Measurements from ENCODE around the gene DDT. TPM values are rescaled to one million over a fixed set of nuclear protein-coding genes. Genes with fewer than 3 reads are reported as not detected.
"Not testable (repeated sequence)": the region's sequence is repeated elsewhere in the genome, so short reads cannot be mapped to it uniquely, and the experiment has no call there.

The DDT gene
- total RNA-seq, 1 experiment from 2014 or later, result 42.0 TPM

DNA sequence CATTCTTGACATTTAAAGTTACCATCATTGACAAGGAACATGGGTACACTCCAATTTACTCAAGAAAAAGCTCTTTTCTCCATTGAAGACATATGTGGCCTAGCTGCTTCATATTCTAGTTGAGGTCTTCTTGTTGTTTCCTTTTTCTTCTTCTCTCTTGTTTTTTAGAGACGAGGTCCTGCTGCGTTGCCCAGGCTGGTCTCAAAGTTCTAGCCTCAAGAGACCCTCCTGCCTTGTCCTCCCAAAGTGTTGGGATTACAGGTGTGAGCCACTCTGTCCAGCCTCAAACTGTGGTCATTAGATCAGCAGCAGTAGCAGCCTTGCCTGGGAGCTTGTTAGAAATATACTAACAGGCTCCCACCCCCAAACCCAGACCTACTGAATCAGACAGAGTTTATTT, 18.8 kb upstream of the DDT start:
- H2AFZ ChIP-seq; POLR2A ChIA-PET (ENCODE audit: unreplicated experiment); H3K4me3 ChIP-seq; H3K27ac ChIP-seq; H3K36me3 ChIP-seq (ENCODE audit: low read depth); DNase-seq; H4K20me1 ChIP-seq (ENCODE audit: insufficient read depth); H3K79me2 ChIP-seq (ENCODE audit: low read depth); H3K27me3 ChIP-seq (ENCODE audit: insufficient read depth, low read depth); BruUV-seq (replicated peaks); H3K9me3 ChIP-seq (ENCODE audit: insufficient read depth, low read depth); H3F3A ChIP-seq (ENCODE audit: insufficient read depth, low read depth); H3K9me2 ChIP-seq (ENCODE audit: insufficient read depth); intact Hi-C loops (cut with micrococcal nuclease; ENCODE audit: unreplicated experiment); CTCF ChIA-PET; H3K4me1 ChIP-seq (replicated peaks; ENCODE audit: insufficient read depth); H3K4me2 ChIP-seq: not testable (repeated sequence)

DNA sequence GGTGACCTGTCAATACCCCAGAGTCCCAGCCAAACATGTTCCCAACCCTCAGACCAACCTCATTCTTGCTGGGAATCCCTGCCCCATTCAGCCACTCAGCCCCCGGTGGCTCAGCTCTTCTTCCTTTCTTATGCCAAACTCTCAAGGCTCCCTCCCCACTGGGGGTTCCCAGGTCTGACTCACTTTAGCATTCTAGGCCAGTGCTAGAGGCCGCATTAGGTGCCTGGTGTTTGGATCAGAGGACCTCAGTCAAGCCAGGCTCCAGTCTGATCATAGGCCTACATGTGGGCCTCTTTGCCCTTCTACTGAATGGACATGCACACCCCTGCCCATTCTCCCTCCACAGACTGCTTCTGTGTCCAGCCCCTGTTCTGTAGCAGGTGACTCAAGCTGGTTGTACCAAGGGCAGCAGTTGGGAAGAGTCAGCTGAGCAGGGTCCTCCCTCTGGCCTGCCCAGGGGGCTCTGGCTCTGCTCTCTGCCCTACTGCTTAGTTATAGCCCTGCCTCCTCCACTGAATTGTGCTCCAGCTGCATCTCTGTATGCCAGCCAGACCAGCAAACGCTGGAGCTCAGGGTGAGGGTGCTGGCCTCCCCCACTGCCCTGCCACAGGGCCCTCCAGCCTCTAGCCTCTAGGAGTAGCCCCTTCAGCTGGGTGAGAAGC, 15.5 kb upstream of the DDT start:
- H3K27me3 ChIP-seq (ENCODE audit: insufficient read depth, low read depth); H3K36me3 ChIP-seq (ENCODE audit: low read depth); H3K9me2 ChIP-seq (ENCODE audit: insufficient read depth); intact Hi-C loops (cut with micrococcal nuclease; ENCODE audit: unreplicated experiment); H3K4me2 ChIP-seq; H3K79me2 ChIP-seq (ENCODE audit: low read depth); H2AFZ ChIP-seq; H3K4me1 ChIP-seq (replicated peaks; ENCODE audit: insufficient read depth); H4K20me1 ChIP-seq (ENCODE audit: insufficient read depth); DNase-seq; H3K27ac ChIP-seq; CTCF ChIA-PET; H3K4me3 ChIP-seq; H3F3A ChIP-seq (ENCODE audit: insufficient read depth, low read depth); POLR2A ChIA-PET (ENCODE audit: unreplicated experiment); BruUV-seq (replicated peaks); H3K9me3 ChIP-seq (ENCODE audit: insufficient read depth, low read depth): not testable (repeated sequence)

DNA sequence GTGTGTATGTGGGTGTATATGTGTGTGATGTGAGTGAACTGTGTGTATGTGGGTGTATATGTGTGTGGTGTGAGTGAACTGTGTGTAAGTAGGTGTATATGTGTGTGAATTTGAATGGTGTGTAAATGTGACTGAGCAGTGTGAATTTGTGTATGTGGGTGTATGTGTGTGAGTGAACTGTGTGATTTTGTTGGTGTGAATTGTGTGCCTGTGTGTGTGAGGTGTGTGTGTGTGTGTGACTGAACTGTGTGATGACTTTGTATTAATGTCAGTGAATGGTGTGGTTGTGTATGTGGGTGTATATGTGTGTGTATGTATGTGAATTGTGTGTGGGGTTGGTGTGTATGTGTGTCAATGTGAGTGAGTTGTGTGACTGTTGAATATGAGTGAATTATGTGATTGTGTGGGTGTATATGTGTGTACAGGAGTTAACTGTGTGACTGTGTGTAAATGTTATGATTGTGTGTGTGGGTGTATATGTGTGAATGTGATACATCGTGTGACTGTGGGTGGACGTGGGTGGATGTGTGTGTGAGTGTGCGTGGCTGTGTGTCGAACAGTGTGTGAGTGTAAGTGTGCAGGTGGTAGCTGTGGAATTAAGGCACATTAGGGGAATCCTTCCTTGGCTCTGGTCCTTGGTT, 12.4 kb upstream of the DDT start:
- H3K4me2 ChIP-seq; H3K4me3 ChIP-seq; H2AFZ ChIP-seq; H3K27ac ChIP-seq; H4K20me1 ChIP-seq (ENCODE audit: insufficient read depth); intact Hi-C loops (cut with micrococcal nuclease; ENCODE audit: unreplicated experiment); BruUV-seq (replicated peaks); H3K9me2 ChIP-seq (ENCODE audit: insufficient read depth); H3K36me3 ChIP-seq (ENCODE audit: low read depth); H3K79me2 ChIP-seq (ENCODE audit: low read depth); DNase-seq; CTCF ChIA-PET; POLR2A ChIA-PET (ENCODE audit: unreplicated experiment); H3K4me1 ChIP-seq (replicated peaks; ENCODE audit: insufficient read depth); H3F3A ChIP-seq (ENCODE audit: insufficient read depth, low read depth); H3K9me3 ChIP-seq (ENCODE audit: insufficient read depth, low read depth); H3K27me3 ChIP-seq (ENCODE audit: insufficient read depth, low read depth): not testable (repeated sequence)

DNA sequence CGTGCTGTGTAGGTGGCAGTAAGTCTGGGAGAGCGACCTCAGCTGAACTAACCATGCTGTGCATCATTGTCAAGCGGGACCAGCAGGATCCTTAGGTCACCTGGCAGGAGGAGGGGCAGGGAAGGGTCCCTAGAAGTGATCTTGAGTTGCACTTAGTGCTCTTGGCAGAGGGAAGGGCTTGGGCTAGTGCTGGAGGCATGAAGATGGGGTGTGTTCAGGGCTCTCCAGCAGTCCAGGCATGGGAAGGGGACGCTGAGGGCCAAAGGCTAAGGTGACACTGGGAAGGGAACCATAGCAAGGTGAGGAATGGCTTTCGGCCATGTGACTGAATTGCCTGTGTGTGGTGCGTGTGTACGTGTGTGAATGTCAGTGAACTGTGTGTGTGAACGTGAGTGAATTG, 11.8 kb upstream of the DDT start:
- H3K36me3 ChIP-seq (ENCODE audit: low read depth); BruUV-seq (replicated peaks); H3K79me2 ChIP-seq (ENCODE audit: low read depth); H3K4me3 ChIP-seq; DNase-seq; POLR2A ChIA-PET (ENCODE audit: unreplicated experiment); H3K4me2 ChIP-seq; H4K20me1 ChIP-seq (ENCODE audit: insufficient read depth); H3K9me3 ChIP-seq (ENCODE audit: insufficient read depth, low read depth); H3K9me2 ChIP-seq (ENCODE audit: insufficient read depth); intact Hi-C loops (cut with micrococcal nuclease; ENCODE audit: unreplicated experiment); H3K27me3 ChIP-seq (ENCODE audit: insufficient read depth, low read depth); CTCF ChIA-PET; H3K4me1 ChIP-seq (replicated peaks; ENCODE audit: insufficient read depth); H3K27ac ChIP-seq; H3F3A ChIP-seq (ENCODE audit: insufficient read depth, low read depth); H2AFZ ChIP-seq: not testable (repeated sequence)

DNA sequence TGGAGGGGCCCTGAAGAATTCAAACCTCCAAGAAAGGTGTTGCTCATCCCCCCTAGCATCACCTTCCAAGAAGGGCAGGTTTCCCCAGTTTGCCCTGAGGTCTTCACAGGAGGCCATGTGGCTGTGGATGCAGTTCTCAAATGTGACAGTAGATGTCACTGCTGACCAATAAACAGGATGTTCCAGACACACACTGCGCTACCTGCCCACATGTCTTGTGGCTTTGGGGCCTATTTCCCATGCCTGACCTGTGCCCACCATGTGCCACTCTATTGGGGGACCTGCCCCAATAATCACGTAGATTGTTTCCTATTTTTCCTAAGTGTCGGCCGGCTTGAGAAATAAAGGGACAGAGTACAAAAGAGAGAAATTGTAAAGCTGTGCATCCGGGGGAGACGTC, 10.2 kb upstream of the DDT start:
- ChIA-PET CTCF (interaction anchor here (0.7 kb wide), 1 partner anchor 539 kb away, joined by 3 read pairs; no protein-coding TSS in a partner anchor), POLR2A (ENCODE audit: unreplicated experiment) (no interaction called here)
- intact Hi-C loops (cut with micrococcal nuclease; ENCODE audit: unreplicated experiment), result no loop called here
- no peak for TF ChIP-seq EZH2 (IDR thresholded peaks at IDR 0.05; ENCODE audit: low read depth)
- TF ChIP-seq, protein P1, sequence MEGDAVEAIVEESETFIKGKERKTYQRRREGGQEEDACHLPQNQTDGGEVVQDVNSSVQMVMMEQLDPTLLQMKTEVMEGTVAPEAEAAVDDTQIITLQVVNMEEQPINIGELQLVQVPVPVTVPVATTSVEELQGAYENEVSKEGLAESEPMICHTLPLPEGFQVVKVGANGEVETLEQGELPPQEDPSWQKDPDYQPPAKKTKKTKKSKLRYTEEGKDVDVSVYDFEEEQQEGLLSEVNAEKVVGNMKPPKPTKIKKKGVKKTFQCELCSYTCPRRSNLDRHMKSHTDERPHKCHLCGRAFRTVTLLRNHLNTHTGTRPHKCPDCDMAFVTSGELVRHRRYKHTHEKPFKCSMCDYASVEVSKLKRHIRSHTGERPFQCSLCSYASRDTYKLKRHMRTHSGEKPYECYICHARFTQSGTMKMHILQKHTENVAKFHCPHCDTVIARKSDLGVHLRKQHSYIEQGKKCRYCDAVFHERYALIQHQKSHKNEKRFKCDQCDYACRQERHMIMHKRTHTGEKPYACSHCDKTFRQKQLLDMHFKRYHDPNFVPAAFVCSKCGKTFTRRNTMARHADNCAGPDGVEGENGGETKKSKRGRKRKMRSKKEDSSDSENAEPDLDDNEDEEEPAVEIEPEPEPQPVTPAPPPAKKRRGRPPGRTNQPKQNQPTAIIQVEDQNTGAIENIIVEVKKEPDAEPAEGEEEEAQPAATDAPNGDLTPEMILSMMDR (conservative IDR thresholded peaks at IDR 0.05), result peak; percentile 90
- Histone ChIP-seq H3K9me3 (ENCODE audit: insufficient read depth, low read depth) (no peaks in the 10 kb centered on the region), H3K36me3 (ENCODE audit: low read depth) (no peaks in the 10 kb centered on the region), H3K4me1 (replicated peaks; ENCODE audit: insufficient read depth) (no peaks in the 10 kb centered on the region), H3K4me2 (no peak overlapping the region), H3K27me3 (ENCODE audit: insufficient read depth, low read depth) (no peaks in the 10 kb centered on the region), H4K20me1 (ENCODE audit: insufficient read depth) (no peaks in the 10 kb centered on the region), H3F3A (ENCODE audit: insufficient read depth, low read depth) (no peaks in the 10 kb centered on the region), H3K79me2 (ENCODE audit: low read depth) (no peaks in the 10 kb centered on the region), H3K9me2 (ENCODE audit: insufficient read depth) (no peaks in the 10 kb centered on the region), H2AFZ (no peak overlapping the region), H3K4me3 (no peak overlapping the region), H3K27ac (no peak overlapping the region)
- peak; percentile 54 to 57 for DNase-seq
- BruUV-seq (replicated peaks), result no TSS peak

DNA sequence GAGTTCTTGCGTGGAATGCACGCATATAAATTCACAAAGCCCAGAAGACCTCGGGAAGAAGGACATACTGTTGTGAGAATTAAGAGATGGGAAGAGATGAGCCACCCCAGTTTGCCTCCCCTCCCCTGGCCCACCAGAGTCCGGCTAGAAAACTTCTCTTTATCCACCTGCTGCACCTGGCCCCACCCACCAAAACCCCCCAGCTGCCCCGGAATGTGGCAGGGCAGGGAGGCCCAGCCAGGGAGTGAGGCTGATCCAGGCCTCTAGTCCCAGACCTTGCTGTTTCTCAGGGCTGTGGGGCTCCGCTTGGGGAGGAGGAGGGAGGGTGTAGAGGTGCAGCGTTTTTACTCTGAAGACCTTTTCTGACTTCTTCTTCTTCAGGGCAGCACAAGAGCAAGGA, 6.3 kb upstream of the DDT start:
- intact Hi-C loops (cut with micrococcal nuclease; ENCODE audit: unreplicated experiment); H3K4me3 ChIP-seq; H3K36me3 ChIP-seq (ENCODE audit: low read depth); DNase-seq; POLR2A ChIA-PET (ENCODE audit: unreplicated experiment); CTCF ChIA-PET; H3K4me1 ChIP-seq (replicated peaks; ENCODE audit: insufficient read depth); BruUV-seq (replicated peaks); H3K27ac ChIP-seq; H3K79me2 ChIP-seq (ENCODE audit: low read depth); H3K27me3 ChIP-seq (ENCODE audit: insufficient read depth, low read depth); H3K9me3 ChIP-seq (ENCODE audit: insufficient read depth, low read depth); H2AFZ ChIP-seq; H3K4me2 ChIP-seq; H3F3A ChIP-seq (ENCODE audit: insufficient read depth, low read depth); H3K9me2 ChIP-seq (ENCODE audit: insufficient read depth); H4K20me1 ChIP-seq (ENCODE audit: insufficient read depth): not testable (repeated sequence)

Data from PC-9 (cell line).